HEK293 (cell line): ENCODE data around the gene SPACA4.

Source experiments
- KLF1 ChIP-seq: fragments of 450-650 bp; formaldehyde crosslinking; IDR thresholded peaks from 2 replicates; pipeline ENCODE4 v1.5.1; 2016; ENCODE audit warnings: missing biosample characterization, missing genetic modification characterization
- KLF9 ChIP-seq: fragments of 450-650 bp; formaldehyde crosslinking; IDR thresholded peaks from 2 replicates; pipeline ENCODE4 v1.5.1; 2016; ENCODE audit warnings: missing biosample characterization, missing genetic modification characterization, low read depth
- OVOL3 ChIP-seq: fragments of 450-650 bp; formaldehyde crosslinking; IDR thresholded peaks from 2 replicates; pipeline ENCODE4 v1.5.1; 2016; ENCODE audit warnings: missing biosample characterization, missing genetic modification characterization
- SCRT2 ChIP-seq: fragments of 450-650 bp; formaldehyde crosslinking; IDR thresholded peaks from 2 replicates; pipeline ENCODE4 v1.5.1; 2016; ENCODE audit warnings: missing biosample characterization, missing genetic modification characterization
- TCF7L2 ChIP-seq: IDR thresholded peaks from 2 replicates; pipeline ENCODE4 v1.6.1; 2011; ENCODE audit warnings: low read depth, mild to moderate bottlenecking, inconsistent platforms, low read length, moderate library complexity, borderline replicate concordance
- ZBTB20 ChIP-seq: fragments of 450-650 bp; formaldehyde crosslinking; IDR thresholded peaks from 2 replicates; pipeline ENCODE4 v1.5.1; 2016; ENCODE audit warnings: missing biosample characterization, missing genetic modification characterization
- ZFHX2 ChIP-seq: fragments of 450-650 bp; formaldehyde crosslinking; conservative IDR thresholded peaks from 2 replicates; pipeline ENCODE4 v1.5.1; 2016; ENCODE audit warnings: missing biosample characterization, missing genetic modification characterization
- ZFP3 ChIP-seq: fragments of 450-650 bp; formaldehyde crosslinking; IDR thresholded peaks from 2 replicates; pipeline ENCODE4 v1.5.1; 2016; ENCODE audit warnings: low read depth, missing biosample characterization, missing genetic modification characterization
- ZFP37 ChIP-seq: fragments of 450-650 bp; formaldehyde crosslinking; IDR thresholded peaks from 2 replicates; pipeline ENCODE4 v1.5.1; 2016; ENCODE audit warnings: missing biosample characterization, missing genetic modification characterization
- ZIC2 ChIP-seq: fragments of 450-650 bp; formaldehyde crosslinking; IDR thresholded peaks from 2 replicates; pipeline ENCODE4 v1.5.1; 2016; ENCODE audit warnings: missing biosample characterization, missing genetic modification characterization
- ZNF114 ChIP-seq: fragments of 450-650 bp; formaldehyde crosslinking; IDR thresholded peaks from 2 replicates; pipeline ENCODE4 v1.5.0; 2017; ENCODE audit warnings: missing biosample characterization, missing genetic modification characterization
- ZNF169 ChIP-seq: fragments of 450-650 bp; formaldehyde crosslinking; IDR thresholded peaks from 2 replicates; pipeline ENCODE4 v1.5.1; 2016; ENCODE audit warnings: missing biosample characterization, missing genetic modification characterization
- ZNF184 ChIP-seq: fragments of 450-650 bp; IDR thresholded peaks from 2 replicates; pipeline ENCODE4 v1.5.1; 2018; ENCODE audit warnings: missing biosample characterization, mild to moderate bottlenecking, missing genetic modification characterization
- ZNF274 ChIP-seq, 2 experiments: fragments of 200-500 bp in 1 of 2; fragments of 450-650 bp in 1 of 2; sonication (Bioruptor generic) in 1 of 2; formaldehyde crosslinking in 1 of 2; IDR thresholded peaks; 2 replicates each; pipeline versions ENCODE4 v1.5.1 to v1.6.1; 2014 to 2016; ENCODE audit warnings: borderline replicate concordance in 1 of 2, inconsistent platforms in 1 of 2, low read length in 1 of 2, missing biosample characterization in 1 of 2, missing genetic modification characterization in 1 of 2
- ZNF350 ChIP-seq: fragments of 450-650 bp; formaldehyde crosslinking; IDR thresholded peaks from 2 replicates; pipeline ENCODE4 v1.5.0; 2017; ENCODE audit warnings: missing biosample characterization, mild to moderate bottlenecking, missing genetic modification characterization
- ZNF404 ChIP-seq: fragments of 450-650 bp; formaldehyde crosslinking; IDR thresholded peaks from 2 replicates; pipeline ENCODE4 v1.5.1; 2017; ENCODE audit warnings: missing biosample characterization, missing genetic modification characterization
- ZNF449 ChIP-seq: fragments of 450-650 bp; formaldehyde crosslinking; IDR thresholded peaks from 2 replicates; pipeline ENCODE4 v1.5.1; 2017; ENCODE audit warnings: missing biosample characterization, mild to moderate bottlenecking, missing genetic modification characterization, moderate library complexity
- ZNF510 ChIP-seq: fragments of 450-650 bp; formaldehyde crosslinking; IDR thresholded peaks from 2 replicates; pipeline ENCODE4 v1.5.1; 2018; ENCODE audit warnings: mild to moderate bottlenecking, missing genetic modification characterization, missing biosample characterization; ENCODE audit not compliant: insufficient replicate concordance
- ZNF544 ChIP-seq: fragments of 450-650 bp; formaldehyde crosslinking; IDR thresholded peaks from 2 replicates; pipeline ENCODE4 v1.5.0; 2017; ENCODE audit warnings: missing biosample characterization, missing genetic modification characterization
- ZNF560 ChIP-seq: fragments of 450-650 bp; formaldehyde crosslinking; IDR thresholded peaks from 2 replicates; pipeline ENCODE4 v1.5.1; 2017; ENCODE audit warnings: missing biosample characterization, missing genetic modification characterization, borderline replicate concordance
- ZNF561 ChIP-seq: fragments of 450-650 bp; IDR thresholded peaks from 2 replicates; pipeline ENCODE4 v1.5.1; 2018; ENCODE audit warnings: missing biosample characterization, missing genetic modification characterization, borderline replicate concordance
- ZNF580 ChIP-seq: fragments of 450-650 bp; formaldehyde crosslinking; IDR thresholded peaks from 2 replicates; pipeline ENCODE4 v1.5.1; 2016; ENCODE audit warnings: missing biosample characterization, missing genetic modification characterization
- ZNF654 ChIP-seq: fragments of 450-650 bp; formaldehyde crosslinking; IDR thresholded peaks from 2 replicates; pipeline ENCODE4 v1.5.1; 2016; ENCODE audit warnings: low read depth, missing biosample characterization, missing genetic modification characterization
- ZNF660 ChIP-seq: fragments of 450-650 bp; IDR thresholded peaks from 2 replicates; pipeline ENCODE4 v1.5.1; 2018; ENCODE audit warnings: missing biosample characterization, mild to moderate bottlenecking, missing genetic modification characterization
- ZNF785 ChIP-seq: fragments of 450-650 bp; formaldehyde crosslinking; IDR thresholded peaks from 2 replicates; pipeline ENCODE4 v1.5.1; 2016; ENCODE audit warnings: missing biosample characterization, missing genetic modification characterization
- ZSCAN30 ChIP-seq: fragments of 450-650 bp; IDR thresholded peaks from 2 replicates; pipeline ENCODE4 v1.5.1; 2018; ENCODE audit warnings: missing biosample characterization, mild to moderate bottlenecking, missing genetic modification characterization, moderate library complexity
- TF ChIP-seq, protein P1 (sequence below): fragments of 450-650 bp; formaldehyde crosslinking; IDR thresholded peaks from 2 replicates; pipeline ENCODE4 v1.5.1; 2016; ENCODE audit warnings: missing biosample characterization, missing genetic modification characterization
- TF ChIP-seq, protein P2 (sequence below): fragments of 450-650 bp; formaldehyde crosslinking; IDR thresholded peaks from 2 replicates; pipeline ENCODE4 v1.5.1; 2016; ENCODE audit warnings: missing biosample characterization, missing genetic modification characterization
- TF ChIP-seq, protein P3 (sequence below): fragments of 450-650 bp; formaldehyde crosslinking; IDR thresholded peaks from 2 replicates; pipeline ENCODE4 v1.5.1; 2016; ENCODE audit warnings: missing biosample characterization, missing genetic modification characterization
- TF ChIP-seq, protein P4 (sequence below): fragments of 450-650 bp; formaldehyde crosslinking; IDR thresholded peaks from 2 replicates; pipeline ENCODE4 v1.5.1; 2016; ENCODE audit warnings: missing biosample characterization, missing genetic modification characterization

SPACA4 gene

GRCh38 chr19:48614436-48615230 is 8.1 kb downstream of the SPACA4 start, which contains the start of gene FAM83E (continued):
- TF ChIP-seq ZNF785 (tag by site-specific recombination) (no peak), KLF1 (tag by site-specific recombination) (peak; percentile 100), ZNF544 (tag by site-specific recombination) (no peak), ZNF184 (tag by site-specific recombination) (no peak), ZFP37 (tag by site-specific recombination) (peak; percentile 77; the same call in 1 of the 2 replicates), ZNF654 (tag by site-specific recombination) (no peak), ZNF274 (IDR thresholded peaks at IDR 0.05; ENCODE audit: low read length) (no peak), ZNF274 (tag by site-specific recombination; IDR thresholded peaks at IDR 0.05; ENCODE audit: borderline replicate concordance) (no peak), ZNF510 (tag by site-specific recombination) (no peak), ZFHX2 (peak; percentile 21; the same call in 1 of the 2 replicates), ZNF561 (tag by site-specific recombination) (peak; percentile 96), ZIC2 (peak; percentile 70), ZNF560 (tag by site-specific recombination) (no peak), ZSCAN30 (peak; percentile 5; the same call in 1 of the 2 replicates), OVOL3 (tag by site-specific recombination) (0 out of 2 replicates have a peak, but pooled peaks have one; percentile 34), ZNF169 (tag by site-specific recombination) (no peak), ZNF660 (peak; percentile 31; the same call in 1 of the 2 replicates), SCRT2 (tag by site-specific recombination) (no peak), ZNF404 (tag by site-specific recombination) (no peak), ZNF449 (tag by site-specific recombination) (peak; percentile 49; the same call in 1 of the 2 replicates), ZBTB20 (peak; percentile 50; the same call in 1 of the 2 replicates), TCF7L2 (no peak), ZNF350 (tag by site-specific recombination) (no peak), ZNF580 (tag by site-specific recombination) (no peak), ZNF114 (tag by site-specific recombination) (no peak), ZFP3 (tag by site-specific recombination) (no peak), KLF9 (tag by site-specific recombination) (peak; percentile 74; the same call in 1 of the 2 replicates)
- TF ChIP-seq, protein P1, sequence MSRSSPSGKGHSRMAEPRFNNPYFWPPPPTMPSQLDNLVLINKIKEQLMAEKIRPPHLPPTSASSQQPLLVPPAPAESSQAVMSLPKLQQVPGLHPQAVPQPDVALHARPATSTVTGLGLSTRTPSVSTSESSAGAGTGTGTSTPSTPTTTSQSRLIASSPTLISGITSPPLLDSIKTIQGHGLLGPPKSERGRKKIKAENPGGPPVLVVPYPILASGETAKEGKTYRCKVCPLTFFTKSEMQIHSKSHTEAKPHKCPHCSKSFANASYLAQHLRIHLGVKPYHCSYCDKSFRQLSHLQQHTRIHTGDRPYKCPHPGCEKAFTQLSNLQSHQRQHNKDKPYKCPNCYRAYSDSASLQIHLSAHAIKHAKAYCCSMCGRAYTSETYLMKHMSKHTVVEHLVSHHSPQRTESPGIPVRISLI (tag by site-specific recombination) = no peak
- TF ChIP-seq, protein P2, sequence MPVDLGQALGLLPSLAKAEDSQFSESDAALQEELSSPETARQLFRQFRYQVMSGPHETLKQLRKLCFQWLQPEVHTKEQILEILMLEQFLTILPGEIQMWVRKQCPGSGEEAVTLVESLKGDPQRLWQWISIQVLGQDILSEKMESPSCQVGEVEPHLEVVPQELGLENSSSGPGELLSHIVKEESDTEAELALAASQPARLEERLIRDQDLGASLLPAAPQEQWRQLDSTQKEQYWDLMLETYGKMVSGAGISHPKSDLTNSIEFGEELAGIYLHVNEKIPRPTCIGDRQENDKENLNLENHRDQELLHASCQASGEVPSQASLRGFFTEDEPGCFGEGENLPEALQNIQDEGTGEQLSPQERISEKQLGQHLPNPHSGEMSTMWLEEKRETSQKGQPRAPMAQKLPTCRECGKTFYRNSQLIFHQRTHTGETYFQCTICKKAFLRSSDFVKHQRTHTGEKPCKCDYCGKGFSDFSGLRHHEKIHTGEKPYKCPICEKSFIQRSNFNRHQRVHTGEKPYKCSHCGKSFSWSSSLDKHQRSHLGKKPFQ = 0 out of 2 replicates have a peak, but pooled peaks have one; percentile 12
- TF ChIP-seq, protein P3, sequence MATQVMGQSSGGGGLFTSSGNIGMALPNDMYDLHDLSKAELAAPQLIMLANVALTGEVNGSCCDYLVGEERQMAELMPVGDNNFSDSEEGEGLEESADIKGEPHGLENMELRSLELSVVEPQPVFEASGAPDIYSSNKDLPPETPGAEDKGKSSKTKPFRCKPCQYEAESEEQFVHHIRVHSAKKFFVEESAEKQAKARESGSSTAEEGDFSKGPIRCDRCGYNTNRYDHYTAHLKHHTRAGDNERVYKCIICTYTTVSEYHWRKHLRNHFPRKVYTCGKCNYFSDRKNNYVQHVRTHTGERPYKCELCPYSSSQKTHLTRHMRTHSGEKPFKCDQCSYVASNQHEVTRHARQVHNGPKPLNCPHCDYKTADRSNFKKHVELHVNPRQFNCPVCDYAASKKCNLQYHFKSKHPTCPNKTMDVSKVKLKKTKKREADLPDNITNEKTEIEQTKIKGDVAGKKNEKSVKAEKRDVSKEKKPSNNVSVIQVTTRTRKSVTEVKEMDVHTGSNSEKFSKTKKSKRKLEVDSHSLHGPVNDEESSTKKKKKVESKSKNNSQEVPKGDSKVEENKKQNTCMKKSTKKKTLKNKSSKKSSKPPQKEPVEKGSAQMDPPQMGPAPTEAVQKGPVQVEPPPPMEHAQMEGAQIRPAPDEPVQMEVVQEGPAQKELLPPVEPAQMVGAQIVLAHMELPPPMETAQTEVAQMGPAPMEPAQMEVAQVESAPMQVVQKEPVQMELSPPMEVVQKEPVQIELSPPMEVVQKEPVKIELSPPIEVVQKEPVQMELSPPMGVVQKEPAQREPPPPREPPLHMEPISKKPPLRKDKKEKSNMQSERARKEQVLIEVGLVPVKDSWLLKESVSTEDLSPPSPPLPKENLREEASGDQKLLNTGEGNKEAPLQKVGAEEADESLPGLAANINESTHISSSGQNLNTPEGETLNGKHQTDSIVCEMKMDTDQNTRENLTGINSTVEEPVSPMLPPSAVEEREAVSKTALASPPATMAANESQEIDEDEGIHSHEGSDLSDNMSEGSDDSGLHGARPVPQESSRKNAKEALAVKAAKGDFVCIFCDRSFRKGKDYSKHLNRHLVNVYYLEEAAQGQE (tag by site-specific recombination) = no peak
- TF ChIP-seq, protein P4, sequence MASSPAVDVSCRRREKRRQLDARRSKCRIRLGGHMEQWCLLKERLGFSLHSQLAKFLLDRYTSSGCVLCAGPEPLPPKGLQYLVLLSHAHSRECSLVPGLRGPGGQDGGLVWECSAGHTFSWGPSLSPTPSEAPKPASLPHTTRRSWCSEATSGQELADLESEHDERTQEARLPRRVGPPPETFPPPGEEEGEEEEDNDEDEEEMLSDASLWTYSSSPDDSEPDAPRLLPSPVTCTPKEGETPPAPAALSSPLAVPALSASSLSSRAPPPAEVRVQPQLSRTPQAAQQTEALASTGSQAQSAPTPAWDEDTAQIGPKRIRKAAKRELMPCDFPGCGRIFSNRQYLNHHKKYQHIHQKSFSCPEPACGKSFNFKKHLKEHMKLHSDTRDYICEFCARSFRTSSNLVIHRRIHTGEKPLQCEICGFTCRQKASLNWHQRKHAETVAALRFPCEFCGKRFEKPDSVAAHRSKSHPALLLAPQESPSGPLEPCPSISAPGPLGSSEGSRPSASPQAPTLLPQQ (tag by site-specific recombination) = peak; percentile 19
